Left hindlimb (tissue), 1 donor: ENCODE measurements around the gene RPS18.

Experiments
- DNase-seq: peaks from one replicate; pipeline ENCODE4 v3.0.0-alpha.2; 2018

RPS18 gene

DNA sequence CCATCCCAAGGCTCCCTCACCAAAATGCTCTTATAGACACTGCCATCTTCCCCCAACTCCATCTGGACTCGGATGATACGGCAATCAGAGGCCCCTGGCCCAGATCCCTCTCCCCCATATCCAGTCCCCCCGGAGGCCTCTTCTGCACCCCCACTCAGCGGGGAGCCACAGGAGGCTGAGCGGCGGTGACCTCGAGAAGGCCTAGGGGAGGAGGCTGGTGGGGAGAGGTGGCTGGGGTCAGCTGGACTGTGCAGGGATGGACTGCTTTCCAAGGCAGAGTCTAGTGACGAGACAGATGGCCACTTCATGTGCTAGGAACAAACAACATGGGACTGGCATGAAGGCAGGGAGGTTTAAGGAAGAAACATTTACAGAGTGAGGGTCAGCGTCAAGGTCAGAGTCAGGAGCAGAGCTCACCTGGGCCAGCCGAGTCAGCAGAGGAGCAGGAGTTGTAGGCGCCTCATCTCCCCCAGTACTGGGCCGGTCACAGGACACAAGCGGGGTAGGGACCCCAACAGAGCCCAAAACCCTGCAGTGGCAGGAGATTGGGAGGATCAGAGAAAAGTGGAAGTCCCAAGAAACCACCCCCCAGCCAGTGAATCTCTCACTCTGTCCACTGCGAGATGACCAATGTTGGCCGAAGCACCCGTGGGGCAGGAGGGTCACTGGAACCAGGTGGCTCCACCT is 21.3 kb downstream of the RPS18 start:
- no peak for DNase-seq

DNA sequence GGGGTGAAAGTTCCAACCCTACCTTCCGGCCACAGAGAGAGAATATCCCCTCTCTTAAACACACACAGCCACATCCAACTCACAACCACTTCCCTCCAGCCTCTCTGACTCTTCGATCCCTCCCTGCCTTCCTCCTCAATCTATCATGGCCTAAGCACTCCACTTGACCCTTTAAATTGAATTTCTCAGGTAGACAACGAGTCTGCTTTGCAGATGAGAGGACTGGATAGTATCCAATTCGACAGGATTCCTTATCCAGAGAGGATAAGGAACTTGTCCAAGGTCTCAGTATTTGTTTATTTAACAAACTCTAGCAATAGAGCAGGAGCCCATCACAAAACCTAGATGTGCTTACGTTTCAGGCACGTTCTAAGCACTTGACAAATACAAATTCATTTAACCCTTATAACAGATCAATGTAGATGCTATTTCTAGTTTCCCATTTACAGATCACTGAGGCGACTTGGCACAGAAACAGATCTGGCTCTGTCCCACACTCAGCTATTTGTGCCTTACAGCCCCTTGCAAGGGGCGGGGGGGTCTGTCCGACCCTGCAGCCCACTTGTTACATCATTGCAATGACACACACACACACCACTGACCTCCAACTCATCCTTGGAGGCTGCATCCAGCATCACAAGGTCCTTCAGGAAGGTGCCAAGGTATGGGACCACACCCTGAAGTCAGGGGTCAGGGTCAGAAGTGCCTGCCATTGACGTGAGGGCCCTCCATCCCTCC is 22.4 kb downstream of the RPS18 start:
- no peak for DNase-seq

GRCh38 chr6:33295621-33296369 is 23.9 kb downstream of the RPS18 start:
- DNase-seq = no peak

DNA sequence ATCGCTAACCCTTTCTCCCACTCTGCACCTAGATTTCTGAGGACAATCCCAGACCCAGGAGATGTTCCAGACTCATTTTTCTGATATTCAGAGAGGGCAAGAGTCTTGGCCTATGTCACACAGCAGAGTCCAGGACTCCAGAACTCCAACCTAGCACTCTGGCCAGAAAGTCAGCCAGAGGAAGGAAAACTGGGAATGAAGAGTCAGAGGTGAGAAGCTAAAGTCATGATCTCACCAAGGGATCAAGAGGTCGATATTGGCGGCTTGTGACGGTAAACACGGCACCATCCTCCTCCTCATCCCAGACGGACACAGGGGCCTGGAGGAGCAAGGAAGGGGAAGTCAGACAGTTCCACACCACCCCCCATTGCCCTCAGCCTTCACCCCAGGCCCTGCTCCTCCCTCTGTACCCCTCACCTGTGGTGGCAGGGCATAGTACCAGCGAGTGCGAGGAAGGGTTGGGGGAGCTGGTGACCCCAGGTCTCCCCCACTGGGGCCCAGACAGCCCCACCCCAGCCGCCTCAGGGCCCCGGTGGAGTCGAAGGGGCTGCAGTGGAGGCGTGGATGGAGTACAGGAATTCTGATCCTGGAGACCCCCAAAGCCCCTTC is 25.0 kb downstream of the RPS18 start:
- no peak for DNase-seq

DNA sequence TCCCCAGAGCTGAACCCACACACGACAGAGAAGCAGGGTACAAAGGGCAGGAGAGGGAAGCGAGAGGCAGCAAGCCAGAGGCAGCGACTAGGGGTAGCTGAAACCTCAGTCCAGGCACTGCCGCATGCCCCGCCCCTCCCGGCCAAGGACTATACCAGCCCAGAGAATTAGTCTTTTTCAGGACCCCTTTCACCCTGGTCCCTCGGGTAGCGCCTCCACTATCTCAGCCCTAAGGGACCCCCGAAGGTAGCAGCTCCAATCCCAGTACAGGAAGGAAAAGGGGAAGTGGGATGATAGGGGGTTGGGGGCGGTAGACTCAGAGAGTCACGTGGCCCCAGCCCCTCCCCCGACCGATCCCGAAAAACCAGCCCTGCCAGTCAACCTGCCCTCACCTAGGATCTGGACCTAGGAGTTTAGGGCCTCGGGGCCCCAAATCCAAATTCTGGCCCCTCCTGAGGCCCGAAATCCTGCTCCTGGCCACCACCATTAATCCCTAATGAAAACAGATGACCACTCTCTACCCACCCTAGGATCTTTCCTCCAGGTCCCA is 25.6 kb downstream of the RPS18 start:
- DNase-seq = no peak

DNA sequence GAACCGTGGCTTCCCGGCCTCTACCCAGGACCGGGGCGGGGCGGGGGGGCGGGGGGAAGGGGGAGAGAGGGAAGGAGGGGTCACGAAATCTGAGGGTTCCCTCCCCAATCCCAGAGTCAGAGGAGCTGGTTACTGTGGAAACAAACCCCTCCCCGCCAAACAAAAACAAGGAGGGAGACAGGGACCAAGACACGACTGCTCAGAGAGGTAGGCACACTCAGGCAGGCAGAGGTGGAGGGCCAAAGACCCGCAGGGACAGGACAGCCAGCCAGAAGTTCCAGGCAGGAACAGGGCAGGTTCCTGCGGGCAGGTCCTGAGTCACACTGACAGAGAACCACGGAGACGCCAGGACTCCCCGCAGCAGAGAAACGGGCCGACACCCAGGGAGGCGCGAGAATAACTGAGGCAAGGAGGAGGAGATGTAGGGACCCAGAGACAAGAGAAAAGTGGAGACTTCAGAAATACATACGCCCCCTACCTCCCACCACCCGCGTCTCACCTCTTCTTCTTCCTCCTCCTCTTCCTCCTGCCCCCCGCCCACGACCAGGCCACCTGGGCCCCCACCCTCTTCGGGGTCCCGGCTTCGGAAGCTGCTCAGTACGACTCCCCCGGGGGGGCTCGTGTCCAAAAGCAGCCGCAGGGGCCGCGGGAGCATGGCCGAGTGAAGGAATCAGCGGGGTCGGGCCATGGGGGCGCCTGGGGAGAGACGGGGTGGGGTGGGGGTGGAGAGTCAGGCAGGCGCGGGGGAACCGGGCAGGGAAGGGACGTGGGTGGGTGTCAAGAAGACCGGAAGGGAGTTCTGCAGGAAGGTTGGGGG is 26.3 kb downstream of the RPS18 start:
- peak; percentile 89 for DNase-seq

DNA sequence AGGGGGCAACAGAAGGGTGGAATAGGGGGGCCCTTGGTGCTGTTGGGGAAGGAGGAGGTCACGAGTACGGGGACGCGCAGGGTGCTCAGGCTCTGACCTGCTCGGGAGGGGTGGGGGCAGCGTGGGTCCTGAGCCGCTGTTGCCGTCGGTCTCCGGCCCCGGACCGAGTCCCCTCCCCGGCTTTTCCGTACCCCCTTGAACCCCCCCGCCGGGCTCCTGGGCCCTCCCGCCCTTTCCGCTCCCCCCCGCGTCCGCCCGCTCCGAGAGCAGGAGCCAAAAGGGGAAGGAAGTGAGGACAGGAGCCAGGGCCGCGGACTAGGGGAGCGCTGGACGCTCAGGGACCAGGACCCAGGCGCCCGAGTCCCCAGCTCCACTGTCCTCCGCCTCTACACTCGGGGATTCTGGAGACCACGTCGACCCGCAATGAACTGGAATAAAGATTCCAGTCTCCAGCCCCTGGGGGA is 26.9 kb downstream of the RPS18 start, which contains the start of gene RGL2:
RGL2 (minus strand) TSS at position 170 of the 464 bp plus-strand sequence. CDS start 332 bp downstream, outside the sequence.
- DNase-seq = peak; percentile 87

DNA sequence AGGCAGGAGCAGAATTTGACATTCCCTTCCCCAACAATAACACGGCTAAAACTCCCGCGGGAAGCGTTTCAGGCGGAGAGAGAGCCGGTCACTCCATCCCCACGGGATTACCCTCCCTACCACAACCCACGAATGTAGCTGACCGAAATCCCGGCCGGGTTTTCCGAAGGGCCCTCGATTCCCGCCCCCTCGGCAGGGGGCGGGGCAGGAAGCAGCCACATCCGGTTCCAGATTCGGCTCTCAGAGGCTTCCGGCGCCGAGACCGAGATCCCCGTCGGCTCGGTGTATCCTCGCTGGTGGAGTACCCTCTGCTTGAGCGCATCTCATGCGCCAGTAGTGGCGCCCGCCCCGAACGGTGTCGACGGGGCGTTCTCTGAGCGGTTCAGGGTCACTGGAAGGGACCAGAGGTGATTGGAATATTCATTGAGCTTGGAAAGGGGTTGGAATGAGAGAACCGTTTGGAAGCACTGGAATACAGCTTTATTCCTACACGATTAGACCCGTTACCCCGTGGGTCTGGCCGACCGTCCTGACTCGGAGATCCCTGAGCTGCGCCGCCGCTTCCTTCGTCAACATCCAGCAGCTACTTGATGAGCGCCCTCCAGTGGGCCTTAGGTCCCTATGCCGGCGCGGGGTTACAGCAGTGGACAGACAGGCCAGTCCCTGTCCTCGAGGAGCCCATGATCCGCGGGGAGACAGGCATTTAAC is 27.5 kb downstream of the RPS18 start:
- peak; percentile 94 for DNase-seq

DNA sequence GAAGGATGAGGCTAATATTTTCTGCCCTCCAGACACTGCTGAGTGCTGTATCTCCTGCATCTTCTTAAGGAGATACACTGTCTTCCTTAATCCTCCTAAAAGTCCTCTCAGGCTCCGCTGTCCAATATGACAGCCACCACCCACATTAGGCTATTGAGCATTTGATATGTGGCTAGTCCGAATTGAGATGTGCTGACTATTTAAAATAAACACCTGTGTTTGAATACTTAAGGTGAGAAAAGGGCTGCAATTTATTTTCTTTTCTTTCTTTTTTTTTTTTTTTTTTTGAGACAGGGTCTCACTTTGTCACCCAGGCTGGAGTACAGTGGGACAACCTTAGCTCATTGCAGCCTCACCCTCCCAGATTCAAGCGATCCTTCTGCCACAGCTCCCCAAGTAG is 30.0 kb downstream of the RPS18 start:
- DNase-seq = no peak

- no peak for DNase-seq
Observed at GRCh38 chr6:33304216-33304615, 32.3 kb downstream of the RPS18 start.

DNA sequence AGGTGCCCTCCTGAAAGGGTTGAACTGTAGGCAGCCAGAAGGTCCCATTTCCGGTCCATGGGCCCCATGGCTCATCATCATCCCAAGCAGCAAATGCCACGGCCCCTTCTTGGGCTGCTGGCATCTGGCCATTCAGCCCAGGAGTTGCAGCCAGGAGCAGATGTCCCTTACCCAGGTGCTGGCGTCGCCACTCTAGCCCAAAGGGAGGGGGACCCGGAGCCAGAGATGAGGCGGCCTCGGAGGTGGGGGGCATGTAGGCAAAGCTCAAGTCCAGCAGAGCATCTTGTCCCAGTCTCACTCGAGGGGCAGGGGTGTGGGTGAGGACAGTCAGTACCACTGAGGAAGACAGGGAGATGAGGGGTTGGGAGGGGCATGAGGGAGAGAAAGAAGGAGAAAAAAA is 33.2 kb downstream of the RPS18 start:
- DNase-seq = no peak

GRCh38 chr6:33306356-33306755 is 34.5 kb downstream of the RPS18 start:
- no peak for DNase-seq

DNA sequence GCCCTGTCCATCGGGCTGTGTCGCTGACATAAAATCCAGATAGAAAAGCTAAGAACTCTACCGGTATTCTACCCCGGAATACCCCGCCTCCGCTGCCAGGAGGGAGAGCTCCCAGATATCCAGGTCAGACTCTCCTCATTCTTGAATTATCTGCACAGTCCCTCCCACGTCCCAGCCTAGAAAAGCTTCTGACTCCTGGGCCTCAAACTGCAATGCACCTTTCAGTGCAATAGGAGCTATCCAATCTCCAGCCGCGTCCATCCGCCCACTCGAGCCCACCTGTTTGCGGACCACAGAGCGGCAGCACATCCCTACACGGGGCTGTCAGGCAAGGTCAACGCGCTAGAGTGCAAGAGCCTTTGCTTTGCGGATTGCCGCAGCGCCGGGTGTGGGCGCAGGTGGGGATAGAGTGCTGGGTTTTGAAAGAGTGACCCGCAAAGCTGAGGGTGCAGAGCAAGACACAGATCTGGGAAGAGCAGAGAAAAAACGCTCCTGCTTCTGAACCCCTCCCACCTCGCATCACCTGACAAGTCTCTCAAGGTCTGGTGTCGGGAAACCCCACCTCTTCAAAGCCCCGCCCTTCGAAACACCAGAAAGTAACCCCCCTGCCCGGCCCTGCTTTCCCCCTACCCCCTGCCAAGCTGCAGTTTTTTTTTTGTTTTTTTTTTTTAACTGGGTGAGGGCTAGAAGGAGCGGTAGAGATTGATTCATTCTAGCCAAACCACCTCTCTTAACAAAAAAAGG is 40.7 kb downstream of the RPS18 start:
- DNase-seq = peak; percentile 74

DNA sequence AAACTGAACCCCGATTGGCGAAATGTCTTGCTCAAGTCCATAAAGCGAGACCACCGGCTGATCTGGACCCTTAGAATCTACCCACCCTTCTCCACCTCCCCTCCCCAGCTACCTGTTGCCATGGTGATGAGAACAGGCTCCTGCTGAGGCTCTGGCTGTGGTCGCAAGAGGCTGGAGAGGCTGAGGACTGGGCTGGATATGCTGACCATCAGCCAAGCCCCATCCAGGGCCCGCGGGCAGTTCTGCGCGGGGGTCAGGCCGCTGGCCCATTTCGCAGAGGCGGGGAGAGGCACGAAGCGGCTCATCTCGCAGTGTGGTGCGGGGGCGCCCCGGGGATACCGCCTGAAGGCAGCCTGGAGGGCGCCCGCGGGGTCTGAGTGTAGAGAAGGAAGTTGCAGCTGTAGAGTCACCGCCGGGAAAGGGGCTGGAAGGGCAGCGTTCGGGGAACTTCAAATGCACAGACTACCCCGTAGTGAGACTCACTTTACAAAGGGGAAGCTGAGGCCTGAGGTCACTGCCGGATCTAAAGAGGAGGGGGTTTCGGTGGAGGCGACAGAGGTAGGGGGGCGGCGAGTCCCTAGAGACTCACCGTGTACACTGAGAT is 41.3 kb downstream of the RPS18 start:
- DNase-seq = no peak

- DNase-seq = peak; percentile 74
Observed at GRCh38 chr6:33313709-33314514, 42.0 kb downstream of the RPS18 start, which contains the start of gene TAPBP. Gene TAPBP, minus strand, starts transcription at chr6:33314078. Its CDS starts 37 bp downstream, at chr6:33314041.

DNA sequence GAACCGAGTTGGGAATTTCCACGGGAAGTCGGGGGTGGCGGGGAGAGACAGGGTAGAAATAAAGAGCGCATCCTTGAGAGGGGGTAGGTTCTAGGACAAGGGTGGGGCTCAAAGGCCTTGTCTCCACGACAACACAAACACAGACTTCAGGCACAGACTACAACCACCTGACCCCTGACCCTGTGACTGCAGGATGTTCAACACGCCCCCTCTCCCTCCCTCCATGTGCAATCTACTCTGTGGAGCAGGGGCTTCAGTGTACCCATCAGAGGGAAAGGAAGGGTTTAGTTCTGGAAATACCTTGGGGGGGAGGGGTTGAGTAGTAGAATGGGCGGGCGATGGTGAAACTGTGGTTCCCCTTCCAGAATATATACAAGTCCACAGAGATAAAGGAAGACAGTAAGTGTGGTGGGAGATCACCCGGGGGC is 42.7 kb downstream of the RPS18 start:
- peak; percentile 76 for DNase-seq

DNA sequence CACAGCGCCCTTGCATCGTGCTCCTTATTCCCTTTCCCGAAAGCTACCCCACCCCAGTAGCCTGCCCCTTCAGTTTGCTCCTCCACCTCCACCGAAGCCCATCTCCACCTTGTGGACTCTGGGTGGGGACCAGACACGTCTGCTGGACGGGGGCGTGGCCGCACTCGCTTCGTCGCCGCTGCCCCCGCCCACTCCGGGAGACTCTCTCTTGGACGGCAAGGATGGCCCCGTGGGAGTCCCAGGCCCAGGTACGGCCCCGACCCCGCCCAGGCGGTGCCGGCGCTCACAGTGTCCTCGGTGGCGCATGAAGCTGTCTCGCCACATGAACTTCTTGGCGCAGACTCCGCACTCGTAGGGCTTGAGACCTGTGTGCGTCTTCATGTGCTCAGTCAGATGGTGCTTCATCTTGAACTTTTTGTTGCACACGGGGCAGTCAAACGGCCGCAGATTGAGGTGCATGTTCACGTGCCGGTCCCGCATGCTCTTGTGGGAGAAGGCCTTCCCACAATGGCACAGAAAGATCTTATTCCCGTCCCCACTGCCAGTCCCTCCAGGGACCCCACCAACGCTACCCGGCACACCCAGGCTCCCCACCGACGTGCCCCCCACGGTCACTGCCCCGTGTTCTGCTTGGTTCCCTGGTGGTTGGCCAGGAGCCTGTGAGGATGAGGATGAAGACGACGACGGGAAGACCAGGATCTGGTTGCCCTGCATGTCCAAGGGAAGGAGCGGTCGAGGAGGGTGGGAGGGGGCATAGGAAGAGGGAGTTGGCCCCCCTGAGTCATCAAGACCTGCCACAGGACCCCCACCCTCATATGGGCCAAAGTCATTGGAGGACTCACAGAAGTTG is 43.3 kb downstream of the RPS18 start:
- DNase-seq = no peak
